Right ventricle myocardium inferior (tissue), 1 donor: ENCODE data around the gene PRKAR1A. TPM values are rescaled to one million over a fixed set of nuclear protein-coding genes. Genes with fewer than 3 reads are reported as not detected.

Experiments used
- ATAC-seq: fragments of 200-7000 bp; cut with Tn5 transposase; one replicate; pipeline ENCODE4 v1.9.1; 2020; ENCODE audit warnings: mild to moderate bottlenecking, moderate library complexity
- DNase-seq: peaks from one replicate; pipeline ENCODE4 v3.0.0; 2021; ENCODE audit errors: missing footprints
- intact Hi-C: fragments of 100-400 bp; cut with DNase I; formaldehyde crosslinking; loops from one replicate; pipeline ENCODE4 v1.11.0; 2022
- total RNA-seq: library from RNA; stranded (reverse); fragmentation: NEBNext Ultra II Directional; extraction: Animal tissue kit (Norgen Biotek cat#: 25700); gene quantifications from one replicate; pipeline ENCODE4 v1.2.1, GENCODE V29; 2021
- donor health status: DM: no; HTN: yes; CAD: no; lungs with severe emphysema.

The PRKAR1A gene
- total RNA-seq, 1 donor from 2014 or later, result 584 TPM

- intact Hi-C loops, result no loop called here
- no peak for ATAC-seq
- DNase-seq, result no peak
Observed at GRCh38 chr17:68533887-68534694, 21.9 kb downstream of the PRKAR1A start.

- ATAC-seq, result no peak
- intact Hi-C loops, result loop anchor here (5.0 kb wide), 1 partner anchor 223 kb away; no protein-coding TSS in a partner anchor
- no peak for DNase-seq
Observed at GRCh38 chr17:68534695-68535088, 22.5 kb downstream of the PRKAR1A start.

GRCh38 chr17:68535922-68536321, 23.7 kb downstream of the PRKAR1A start:
- intact Hi-C loops, result loop anchor here (5.0 kb wide), 1 partner anchor 221 kb away; no protein-coding TSS in a partner anchor
- ATAC-seq (no peak), DNase-seq (no peak)

- DNase-seq (peak; percentile 68), ATAC-seq (peak; percentile 34)
- intact Hi-C loops, result loop anchor here (5.0 to 10.0 kb wide), 2 partner anchors 55 to 217 kb away; no protein-coding TSS in a partner anchor
Observed at GRCh38 chr17:68539548-68540467, 27.6 kb downstream of the PRKAR1A start.

- peak; percentile 12 for ATAC-seq
- intact Hi-C loops, result loop anchor here (10.0 kb wide), 1 partner anchor 54 kb away; no protein-coding TSS in a partner anchor
- peak; percentile 31 for DNase-seq
Observed at GRCh38 chr17:68540981-68541380, 28.8 kb downstream of the PRKAR1A start.

GRCh38 chr17:68541816-68542215, 29.6 kb downstream of the PRKAR1A start:
- intact Hi-C loops, result loop anchor here (10.0 kb wide), 1 partner anchor 53 kb away; no protein-coding TSS in a partner anchor
- DNase-seq, result no peak
- no peak for ATAC-seq

- intact Hi-C loops, result loop anchor here (10.0 kb wide), 1 partner anchor 52 kb away; no protein-coding TSS in a partner anchor
- DNase-seq (peak; percentile 41), ATAC-seq (no peak)
Observed at GRCh38 chr17:68542698-68543463, 30.7 kb downstream of the PRKAR1A start.

GRCh38 chr17:68544111-68544915, 32.1 kb downstream of the PRKAR1A start:
- ATAC-seq, result no peak
- intact Hi-C loops, result loop anchor here (10.0 kb wide), 1 partner anchor 50 kb away; no protein-coding TSS in a partner anchor
- DNase-seq, result peak; percentile 45

- no peak for DNase-seq
- intact Hi-C loops, result no loop called here
- ATAC-seq, result no peak
Observed at GRCh38 chr17:68556551-68556950, 44.3 kb downstream of the PRKAR1A start.

GRCh38 chr17:68559316-68559715, 47.1 kb downstream of the PRKAR1A start:
- no peak for ATAC-seq

GRCh38 chr17:68560966-68561720, 48.9 kb downstream of the PRKAR1A start:
- DNase-seq, result no peak
- intact Hi-C loops, result no loop called here
- ATAC-seq, result no peak

More at GRCh38 chr17:68559316-68559715, 47.1 kb downstream of the PRKAR1A start:
- DNase-seq, result no peak
- intact Hi-C loops, result no loop called here

GRCh38 chr17:68562736-68563135, 50.5 kb downstream of the PRKAR1A start:
- no peak for DNase-seq
- no peak for ATAC-seq
- intact Hi-C loops, result no loop called here

- intact Hi-C loops, result no loop called here
- no peak for ATAC-seq
Observed at GRCh38 chr17:68564415-68565111, 52.3 kb downstream of the PRKAR1A start.

GRCh38 chr17:68565661-68566441, 53.6 kb downstream of the PRKAR1A start:
- intact Hi-C loops, result no loop called here
- no peak for DNase-seq
- peak; percentile 34 for ATAC-seq

More at GRCh38 chr17:68564415-68565111, 52.3 kb downstream of the PRKAR1A start:
- DNase-seq, result no peak

GRCh38 chr17:68566442-68566738, 54.2 kb downstream of the PRKAR1A start:
- intact Hi-C loops, result no loop called here
- ATAC-seq (peak; percentile 31), DNase-seq (no peak)

GRCh38 chr17:68567035-68567434, 54.8 kb downstream of the PRKAR1A start:
- ATAC-seq (no peak), DNase-seq (no peak)
- intact Hi-C loops, result no loop called here
